ENCODE results near the gene UBE2Q2.
A peak's percentile ranks its signal among the peaks of the same experiment; 100 is the strongest.

UBE2Q2 gene

DNA sequence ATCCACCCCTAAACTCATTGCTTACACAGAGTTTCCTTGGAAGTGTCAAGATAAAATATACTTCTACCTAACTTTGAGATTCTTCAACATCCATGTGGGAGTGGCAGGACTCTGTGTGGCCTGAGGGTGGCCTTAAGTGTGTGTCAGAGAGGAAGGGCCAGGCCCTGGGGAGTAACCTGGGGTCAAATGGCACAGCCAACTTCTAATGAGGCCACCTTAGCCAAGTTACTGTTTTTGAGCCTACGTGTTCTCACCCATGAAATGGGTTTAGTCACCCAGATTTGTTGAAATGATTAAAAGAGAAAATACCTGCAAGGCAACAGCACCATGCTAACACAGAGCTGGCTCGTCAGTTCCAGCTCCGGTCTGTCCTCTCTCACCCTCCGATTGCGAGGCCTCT lies 28.5 kb upstream of the UBE2Q2 start:
- Histone ChIP-seq H3K36me3 (ENCODE audit: control insufficient read depth, insufficient read depth, low read length) (no peaks in the 10 kb centered on the region), H3K27ac (ENCODE audit: low read depth, low read length) (no peak overlapping the region), H3K27me3 (ENCODE audit: control insufficient read depth, insufficient read depth, low read length) (peaks cover 3% of the 10 kb centered on the region), H3K9ac (ENCODE audit: low read length) (no peak overlapping the region), H3K4me1 (ENCODE audit: control insufficient read depth, insufficient read depth, low read length) (no peaks in the 10 kb centered on the region), H3K4me3 (ENCODE audit: low read length) (no peak overlapping the region)

DNA sequence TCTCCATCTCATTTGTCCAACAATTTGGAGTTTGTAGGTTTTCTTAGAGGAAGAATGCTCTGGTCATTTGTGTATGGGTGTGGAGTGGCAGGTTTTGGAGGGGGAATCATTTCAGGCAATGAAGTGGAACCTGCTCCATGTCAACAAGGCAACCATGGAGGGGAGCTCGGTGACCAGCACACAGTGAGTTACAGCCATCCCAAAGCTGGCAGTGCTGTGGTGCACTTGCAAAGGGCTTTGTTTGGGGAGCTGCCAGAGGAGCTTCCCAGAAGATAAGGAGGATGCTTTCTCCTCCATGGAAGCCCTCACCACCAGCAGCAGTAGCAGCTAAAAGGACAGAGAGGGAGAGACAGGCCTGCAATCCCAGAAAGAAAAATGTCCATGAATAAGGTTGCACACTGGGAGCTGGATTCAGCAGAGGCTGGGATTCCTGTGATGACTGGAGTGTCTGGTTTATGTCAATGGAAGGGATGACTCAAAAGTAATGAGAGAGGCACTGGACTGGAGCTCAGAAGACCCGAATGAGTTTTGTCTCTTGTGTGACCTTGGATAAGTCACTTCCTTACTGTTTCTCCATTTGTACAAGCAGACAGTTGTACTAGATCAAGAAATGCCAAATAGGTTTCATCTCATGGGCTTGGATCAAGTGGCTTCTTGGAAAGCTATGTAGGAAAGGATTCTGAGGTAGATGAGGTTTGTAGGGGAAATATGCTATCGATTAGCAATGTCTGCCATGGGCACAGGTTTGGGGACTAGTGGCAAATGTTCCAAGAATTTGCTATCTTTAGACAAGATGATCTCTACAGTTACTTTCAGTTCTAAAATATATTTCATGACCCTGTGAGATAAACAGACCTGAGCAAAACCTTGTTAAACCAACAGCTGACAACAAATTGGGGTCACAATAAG lies 27.2 kb upstream of the UBE2Q2 start:
- no peaks in the 10 kb centered on the region for H3K4me1 ChIP-seq (ENCODE audit: control insufficient read depth, insufficient read depth, low read length)
- H3K9ac ChIP-seq (ENCODE audit: low read length): no peak overlapping the region
- no peaks in the 10 kb centered on the region for H3K36me3 ChIP-seq (ENCODE audit: control insufficient read depth, insufficient read depth, low read length)
- no peak overlapping the region for H3K27ac ChIP-seq (ENCODE audit: low read depth, low read length)
- no peak overlapping the region for H3K4me3 ChIP-seq (ENCODE audit: low read length)
- peaks cover 3% of the 10 kb centered on the region for H3K27me3 ChIP-seq (ENCODE audit: control insufficient read depth, insufficient read depth, low read length)

DNA sequence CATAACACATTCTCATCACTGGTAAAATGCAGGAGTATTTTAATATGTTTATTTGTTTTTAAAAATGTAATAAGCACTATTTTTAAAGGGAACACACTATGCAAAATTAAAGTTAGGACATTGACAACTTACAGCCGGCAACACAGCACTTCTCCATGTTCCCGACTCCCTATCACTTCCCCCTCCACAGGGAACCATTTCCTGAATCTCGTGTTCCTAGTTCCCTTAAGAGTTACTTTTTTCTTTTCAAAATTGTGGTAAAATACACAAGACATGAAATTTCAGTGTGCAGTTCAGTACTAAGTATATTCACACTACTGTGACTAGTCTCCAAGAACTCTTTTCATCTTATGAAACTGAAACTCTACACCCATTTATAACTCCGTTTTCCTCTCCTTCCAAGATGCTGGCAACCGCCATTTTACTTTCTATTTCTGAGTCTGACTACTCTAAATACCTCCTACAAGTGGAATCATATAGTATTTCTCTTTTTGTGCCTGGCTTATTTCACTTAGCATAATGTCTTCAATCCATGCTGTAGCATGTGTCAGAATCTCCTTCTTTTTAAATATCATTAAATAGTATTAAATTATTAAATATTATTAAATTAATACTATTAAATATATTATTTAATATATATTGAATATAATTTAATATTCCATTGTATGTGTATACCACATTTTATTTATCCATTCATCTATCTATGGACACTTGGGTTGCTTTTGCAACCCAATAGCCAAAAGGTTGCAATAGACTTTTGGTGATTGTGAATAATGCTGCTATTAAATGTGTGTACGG lies 25.9 kb upstream of the UBE2Q2 start:
- Histone ChIP-seq H3K4me3 (ENCODE audit: low read length) (peak overlapping the region; percentile 44), H3K36me3 (ENCODE audit: control insufficient read depth, insufficient read depth, low read length) (no peaks in the 10 kb centered on the region), H3K27ac (ENCODE audit: low read depth, low read length) (no peak overlapping the region), H3K27me3 (ENCODE audit: control insufficient read depth, insufficient read depth, low read length) (no peaks in the 10 kb centered on the region), H3K9ac (ENCODE audit: low read length) (no peak overlapping the region), H3K4me1 (ENCODE audit: control insufficient read depth, insufficient read depth, low read length) (no peaks in the 10 kb centered on the region)

DNA sequence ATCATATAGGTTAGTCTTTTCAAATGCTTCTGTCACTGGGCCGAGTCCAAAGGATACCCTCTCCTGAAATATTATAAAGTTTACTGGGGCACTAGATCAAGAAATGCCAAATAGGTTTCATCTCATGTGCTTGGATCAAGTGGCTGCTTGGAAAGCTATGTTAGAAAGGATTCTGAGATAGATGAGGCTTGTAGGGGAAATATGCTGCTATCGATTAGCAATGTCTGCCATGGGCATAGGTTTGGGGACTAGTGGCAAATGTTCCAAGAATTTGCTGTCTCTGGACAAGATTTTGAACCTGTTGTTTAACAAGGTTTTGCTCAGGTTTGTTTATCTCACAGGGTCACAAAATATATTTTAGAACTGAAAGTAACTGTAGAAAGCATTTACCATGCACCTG lies 23.0 kb upstream of the UBE2Q2 start:
- Histone ChIP-seq H3K36me3 (ENCODE audit: control insufficient read depth, insufficient read depth, low read length) (no peaks in the 10 kb centered on the region), H3K27me3 (ENCODE audit: control insufficient read depth, insufficient read depth, low read length) (no peaks in the 10 kb centered on the region), H3K4me1 (ENCODE audit: control insufficient read depth, insufficient read depth, low read length) (no peaks in the 10 kb centered on the region), H3K27ac (ENCODE audit: low read depth, low read length) (no peak overlapping the region), H3K9ac (ENCODE audit: low read length) (no peak overlapping the region), H3K4me3 (ENCODE audit: low read length) (no peak overlapping the region)

DNA sequence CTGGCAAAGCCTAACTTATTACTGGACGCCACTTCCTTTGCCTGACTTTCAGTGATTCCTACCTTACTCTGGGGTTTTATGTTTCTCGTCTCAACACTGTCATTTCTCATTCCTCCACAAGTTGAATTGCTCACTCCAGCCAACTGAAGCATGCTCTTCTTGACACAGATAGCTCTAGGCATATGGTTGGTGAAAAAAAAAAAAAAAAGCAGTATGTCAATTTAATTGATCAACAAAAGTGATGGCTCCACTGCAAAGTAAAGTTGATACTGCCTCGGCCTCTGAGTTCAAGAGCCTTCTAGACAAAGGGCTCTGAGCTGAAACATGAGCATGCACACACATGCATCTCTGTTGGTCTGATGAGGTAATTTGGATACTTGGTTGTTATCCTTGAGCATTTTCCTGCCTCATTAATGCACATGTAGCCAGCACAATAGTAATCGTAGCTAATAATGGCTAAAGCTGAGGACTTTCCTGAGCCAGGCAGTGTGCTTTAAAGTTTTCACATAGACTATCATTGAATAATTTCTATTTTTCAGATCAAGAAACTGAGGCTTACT lies 21.4 kb upstream of the UBE2Q2 start:
- Histone ChIP-seq H3K4me1 (ENCODE audit: control insufficient read depth, insufficient read depth, low read length) (no peaks in the 10 kb centered on the region), H3K27ac (ENCODE audit: low read depth, low read length) (no peak overlapping the region), H3K27me3 (ENCODE audit: control insufficient read depth, insufficient read depth, low read length) (no peaks in the 10 kb centered on the region), H3K4me3 (ENCODE audit: low read length) (no peak overlapping the region), H3K36me3 (ENCODE audit: control insufficient read depth, insufficient read depth, low read length) (no peaks in the 10 kb centered on the region), H3K9ac (ENCODE audit: low read length) (no peak overlapping the region)

DNA sequence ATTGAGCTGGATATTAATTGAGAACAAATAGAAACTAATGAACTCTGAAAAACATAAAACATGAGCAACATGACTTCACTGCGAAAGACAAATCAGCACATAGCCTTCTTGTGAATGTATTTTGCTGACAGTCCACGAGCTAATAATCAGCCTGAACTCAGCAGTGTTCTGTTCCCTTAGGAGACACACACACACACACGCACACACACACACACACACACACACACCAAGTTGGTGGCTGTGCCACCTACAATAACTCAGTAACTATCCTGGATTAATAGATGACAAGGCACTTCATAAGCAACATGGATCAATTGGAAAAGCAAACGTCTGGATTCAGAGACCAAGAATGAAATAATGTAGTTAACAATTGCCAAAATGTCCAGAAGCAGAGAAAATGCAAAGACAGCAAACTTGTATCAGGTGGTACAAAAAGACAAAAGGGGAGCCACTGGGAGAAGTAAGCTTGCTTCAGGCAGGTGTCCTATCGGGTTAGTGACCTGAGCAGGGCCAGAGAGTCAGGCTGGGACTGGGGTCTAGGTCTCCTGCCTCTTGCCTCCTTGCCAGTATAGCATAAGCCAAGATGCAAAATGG lies 20.5 kb upstream of the UBE2Q2 start:
- Histone ChIP-seq H3K4me1 (ENCODE audit: control insufficient read depth, insufficient read depth, low read length) (no peaks in the 10 kb centered on the region), H3K27me3 (ENCODE audit: control insufficient read depth, insufficient read depth, low read length) (no peaks in the 10 kb centered on the region), H3K36me3 (ENCODE audit: control insufficient read depth, insufficient read depth, low read length) (no peaks in the 10 kb centered on the region), H3K9ac (ENCODE audit: low read length) (no peak overlapping the region), H3K27ac (ENCODE audit: low read depth, low read length) (no peak overlapping the region), H3K4me3 (ENCODE audit: low read length) (no peak overlapping the region)

DNA sequence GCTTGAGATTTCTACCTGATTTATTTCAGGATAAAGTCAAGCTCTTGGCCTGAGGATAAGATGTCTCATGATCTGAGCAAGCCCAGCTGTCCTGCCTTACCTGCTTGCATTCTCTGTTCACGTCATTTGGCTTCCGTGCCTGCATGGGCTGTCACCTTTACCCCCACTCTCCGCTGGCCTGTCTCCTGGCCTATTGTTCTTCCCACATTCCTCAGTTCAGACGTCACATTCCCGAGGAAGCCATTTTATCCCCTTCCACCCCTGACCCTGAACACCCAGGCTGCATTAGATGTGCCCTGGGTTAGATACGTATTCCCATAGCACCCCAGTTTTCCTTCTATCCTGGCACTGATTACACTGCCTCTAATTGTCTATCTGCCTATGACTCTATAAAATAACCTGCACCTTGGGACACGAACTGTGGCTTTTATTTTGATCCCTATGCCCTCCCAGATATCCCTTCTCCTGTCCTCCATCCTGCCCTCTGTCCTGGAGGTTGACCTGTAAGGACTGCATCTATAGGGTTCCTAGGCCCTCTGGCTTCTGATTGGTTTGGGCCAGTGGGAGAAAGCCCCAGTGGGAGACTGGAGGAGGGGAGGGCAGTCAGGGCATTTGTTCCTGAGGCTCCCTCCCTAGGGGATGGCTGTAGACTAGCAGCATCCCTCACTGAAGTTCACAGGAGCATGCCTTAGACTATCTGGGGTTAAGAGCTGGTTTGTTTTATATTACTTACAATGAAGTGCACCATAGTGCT lies 19.2 kb upstream of the UBE2Q2 start:
- Histone ChIP-seq H3K36me3 (ENCODE audit: control insufficient read depth, insufficient read depth, low read length) (no peaks in the 10 kb centered on the region), H3K4me3 (ENCODE audit: low read length) (no peak overlapping the region), H3K27me3 (ENCODE audit: control insufficient read depth, insufficient read depth, low read length) (no peaks in the 10 kb centered on the region), H3K9ac (ENCODE audit: low read length) (no peak overlapping the region), H3K27ac (ENCODE audit: low read depth, low read length) (no peak overlapping the region), H3K4me1 (ENCODE audit: control insufficient read depth, insufficient read depth, low read length) (no peaks in the 10 kb centered on the region)

DNA sequence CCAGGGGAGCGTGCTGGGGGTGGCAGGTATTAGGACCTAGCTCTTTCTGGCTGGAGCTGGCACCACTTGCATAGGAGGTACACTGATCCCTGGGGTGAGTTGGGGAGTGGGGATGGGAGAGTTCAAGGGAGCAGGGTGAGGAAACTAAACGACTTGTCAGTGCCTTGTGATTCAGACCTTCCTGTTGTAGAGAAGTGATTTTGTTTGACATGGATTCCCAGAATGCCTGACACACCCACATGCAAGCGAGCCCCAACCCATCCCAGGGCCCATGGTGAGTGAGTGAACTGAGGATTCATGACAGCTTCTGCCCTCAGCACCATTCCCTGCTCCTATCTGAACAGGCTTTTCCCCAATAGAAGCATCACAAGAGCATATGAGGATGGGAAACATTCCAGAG lies 15.6 kb upstream of the UBE2Q2 start:
- H3K4me3 ChIP-seq (ENCODE audit: low read length): no peak overlapping the region
- H3K27ac ChIP-seq (ENCODE audit: low read depth, low read length): no peak overlapping the region
- no peaks in the 10 kb centered on the region for H3K36me3 ChIP-seq (ENCODE audit: control insufficient read depth, insufficient read depth, low read length)
- H3K27me3 ChIP-seq (ENCODE audit: control insufficient read depth, insufficient read depth, low read length): no peaks in the 10 kb centered on the region
- H3K9ac ChIP-seq (ENCODE audit: low read length): no peak overlapping the region
- H3K4me1 ChIP-seq (ENCODE audit: control insufficient read depth, insufficient read depth, low read length): no peaks in the 10 kb centered on the region

DNA sequence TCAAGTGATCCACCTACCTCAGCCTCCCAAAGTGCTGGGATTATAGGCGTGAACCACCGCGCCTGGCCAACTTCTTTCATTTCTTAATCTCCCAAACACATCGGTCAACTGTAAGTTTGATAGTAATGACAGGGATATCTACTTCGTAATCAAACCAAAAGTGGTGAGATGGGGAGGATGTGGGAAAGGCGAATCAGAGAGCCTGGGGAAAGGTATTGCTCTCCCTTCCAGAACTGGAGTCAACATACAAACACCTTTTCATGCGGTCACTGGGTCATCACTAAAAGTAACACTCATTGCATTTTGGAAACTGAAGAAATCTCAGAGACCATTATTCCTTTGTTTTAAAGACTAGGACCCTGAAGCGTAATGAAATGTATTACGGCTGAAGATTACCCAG lies 14.8 kb upstream of the UBE2Q2 start:
- Histone ChIP-seq H3K27ac (ENCODE audit: low read depth, low read length) (no peak overlapping the region), H3K4me3 (ENCODE audit: low read length) (no peak overlapping the region), H3K27me3 (ENCODE audit: control insufficient read depth, insufficient read depth, low read length) (no peaks in the 10 kb centered on the region), H3K9ac (ENCODE audit: low read length) (no peak overlapping the region), H3K4me1 (ENCODE audit: control insufficient read depth, insufficient read depth, low read length) (no peaks in the 10 kb centered on the region), H3K36me3 (ENCODE audit: control insufficient read depth, insufficient read depth, low read length) (no peaks in the 10 kb centered on the region)

DNA sequence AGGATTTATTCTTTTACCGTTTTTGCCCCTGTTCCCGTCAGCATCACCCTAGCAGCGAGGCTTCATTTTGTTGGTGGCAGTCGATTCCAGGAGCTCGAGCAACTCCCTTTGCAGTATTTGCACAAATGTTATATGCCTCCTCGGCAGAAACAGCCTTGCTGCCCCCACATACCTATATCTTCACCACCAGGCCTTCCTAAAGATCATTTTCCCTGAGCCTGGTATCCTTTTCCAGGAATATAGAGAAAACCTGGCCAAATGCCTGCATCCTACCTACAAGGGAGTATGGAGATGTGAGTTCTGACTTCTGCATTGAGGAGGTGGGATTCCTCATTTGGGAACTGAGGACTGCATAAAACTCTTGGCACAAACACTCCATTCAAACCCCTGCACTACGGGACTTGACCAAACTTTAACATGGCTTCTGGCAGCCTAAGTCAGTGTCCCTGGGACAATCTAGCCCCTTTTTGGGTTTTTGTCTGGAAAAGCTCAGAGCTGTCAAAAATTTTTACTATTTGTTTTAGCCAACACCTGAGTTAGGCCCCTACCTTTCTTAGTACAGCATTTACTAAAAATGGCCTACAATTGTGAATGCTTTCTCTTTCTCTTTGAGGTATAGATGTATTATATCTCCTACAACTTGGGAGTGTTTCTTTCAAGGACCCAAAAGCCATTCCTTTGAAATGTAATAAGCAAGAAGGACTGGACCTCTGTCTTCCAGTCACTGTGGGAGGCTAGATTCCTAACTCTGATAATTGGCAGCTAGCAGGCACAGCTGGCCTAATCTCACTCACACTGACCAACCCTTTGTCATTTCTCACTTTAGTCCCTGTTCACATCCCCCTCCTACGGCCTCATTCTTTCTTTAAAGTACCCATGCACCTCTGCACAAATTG lies 12.1 kb upstream of the UBE2Q2 start:
- no peaks in the 10 kb centered on the region for H3K4me1 ChIP-seq (ENCODE audit: control insufficient read depth, insufficient read depth, low read length)
- no peak overlapping the region for H3K27ac ChIP-seq (ENCODE audit: low read depth, low read length)
- H3K9ac ChIP-seq (ENCODE audit: low read length): no peak overlapping the region
- no peak overlapping the region for H3K4me3 ChIP-seq (ENCODE audit: low read length)
- no peaks in the 10 kb centered on the region for H3K27me3 ChIP-seq (ENCODE audit: control insufficient read depth, insufficient read depth, low read length)
- H3K36me3 ChIP-seq (ENCODE audit: control insufficient read depth, insufficient read depth, low read length): no peaks in the 10 kb centered on the region

DNA sequence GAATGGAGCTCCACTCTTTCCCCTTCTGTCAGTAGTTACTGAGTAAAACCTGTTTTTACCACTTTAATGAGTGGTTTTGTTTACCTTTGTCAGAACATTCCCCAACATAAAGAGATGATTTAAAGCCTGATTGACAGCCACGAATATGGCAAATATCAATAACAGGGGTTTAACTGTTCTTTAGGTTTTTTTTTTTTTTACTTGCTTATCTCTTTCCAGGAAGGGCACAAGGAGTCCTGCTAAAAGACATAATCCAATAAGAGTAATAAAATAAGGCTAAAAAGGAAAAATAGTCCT lies 11.5 kb upstream of the UBE2Q2 start:
- Histone ChIP-seq H3K27ac (ENCODE audit: low read depth, low read length) (no peak overlapping the region), H3K36me3 (ENCODE audit: control insufficient read depth, insufficient read depth, low read length) (no peaks in the 10 kb centered on the region), H3K27me3 (ENCODE audit: control insufficient read depth, insufficient read depth, low read length) (no peaks in the 10 kb centered on the region), H3K9ac (ENCODE audit: low read length) (no peak overlapping the region), H3K4me1 (ENCODE audit: control insufficient read depth, insufficient read depth, low read length) (no peaks in the 10 kb centered on the region), H3K4me3 (ENCODE audit: low read length) (no peak overlapping the region)

Measured in rectal smooth muscle tissue (tissue), 1 donor.